Psoas muscle (tissue), 8 donors: ENCODE measurements around the gene SIDT1. TPM values are rescaled to one million over a fixed set of nuclear protein-coding genes. Genes with fewer than 3 reads are reported as not detected.

Experiments used
- ATAC-seq, 4 donors: fragments of 200-7000 bp; cut with Tn5 transposase; one replicate each; pipeline ENCODE4 v1.9.1; 2020; ENCODE audit warnings: moderate library complexity in 3 of 4, mild to moderate bottlenecking in 2 of 4
- DNase-seq, 2 donors: peaks; one replicate each; pipeline ENCODE4 v3.0.0-alpha.2; 2020
- H3K27ac ChIP-seq: fragments of 200-600 bp; one replicate; pipeline ENCODE4 v1.8.0; 2022
- H3K27me3 ChIP-seq, 3 donors: fragments of 200-600 bp in 1 of 3; one replicate each; pipeline versions ENCODE4 v1.6.1 to v1.8.0; 2013 to 2022; ENCODE audit warnings: low read length in 2 of 3, mild to moderate bottlenecking in 2 of 3, moderate library complexity in 1 of 3; ENCODE audit not compliant: insufficient read depth in 3 of 3
- H3K36me3 ChIP-seq, 2 donors: fragments of 200-600 bp in 1 of 2; one replicate each; pipeline versions ENCODE4 v1.6.1 to v1.8.0; 2013 to 2022; ENCODE audit warnings: low read depth in 1 of 2, mild to moderate bottlenecking in 1 of 2, moderate library complexity in 1 of 2; ENCODE audit not compliant: insufficient read depth in 1 of 2
- H3K4me1 ChIP-seq: fragments of 200-600 bp; one replicate; pipeline ENCODE4 v1.8.0; 2022
- H3K4me3 ChIP-seq: fragments of 200-600 bp; one replicate; pipeline ENCODE4 v1.8.0; 2022; ENCODE audit warnings: mild to moderate bottlenecking
- H3K9me3 ChIP-seq: fragments of 200-600 bp; one replicate; pipeline ENCODE4 v1.8.0; 2022
- WGBS, 3 donors: extraction: QIAGEN DNeasy Blood & Tissue Kit; methylation state at CpG; one replicate each; pipeline versions ENCODE4 v1.1.6 to v1.1.7; 2013; 5-methylcytosine and 5-hydroxymethylcytosine counted together
- intact Hi-C, 2 donors: fragments of 100-400 bp; cut with DNase I; formaldehyde crosslinking; loops; one replicate each; pipeline versions ENCODE4 v1.11.0 to v1.14.2; 2022
- long read RNA-seq, 2 donors: library from polyadenylated mRNA; unstranded; transcript quantifications; one replicate each; pipeline ENCODE4 v2.0.0, GENCODE V29; 2021
- polyA plus RNA-seq, 3 donors: library from polyadenylated mRNA; stranded (reverse); fragments of 200-250 nt; gene quantifications; one replicate each; pipeline ENCODE4 v1.2.3, GENCODE V29; 2013
- total RNA-seq, 4 donors: library from RNA; stranded (reverse); fragmentation: NEBNext Ultra II Directional in 2 of 4; extraction: Animal tissue kit (Norgen Biotek cat#: 25700) in 2 of 4; gene quantifications; one replicate each; pipeline versions ENCODE4 v1.2.1 to v1.2.4, GENCODE V29; 2021 to 2023
- TF ChIP-seq, protein P1 (sequence below): fragments of 200-600 bp; IDR thresholded peaks from one replicate; pipeline ENCODE4 v1.8.0; 2022; ENCODE audit warnings: antibody characterized with exemption
- donor health status: healthy with polysubstance abuse.
- donor health status: DM: no; HTN: no; CAD: no; lungs with moderate emphysema.
- donor health status: Bipolar disorder and iron deficiency.
- donor health status: healthy.
- donor health status: DM: yes; HTN: yes; CAD: no.
- donor health status: DM: no; HTN: no; CAD: no.
- donor health status: DM: no; HTN: no; CAD: no.
- donor health status: DM: yes; HTN: yes; CAD: no.

SIDT1 gene
- under 1 TPM; 0.08 to 0.48 (median 0.41) TPM for total RNA-seq
- under 1 TPM in 2 of 3 donors, not detected in 1; 0.14 to 0.29 TPM for polyA plus RNA-seq
- long read RNA-seq, donor 1, result 0 reads
- long read RNA-seq, donor 2, result 0 reads

DNA sequence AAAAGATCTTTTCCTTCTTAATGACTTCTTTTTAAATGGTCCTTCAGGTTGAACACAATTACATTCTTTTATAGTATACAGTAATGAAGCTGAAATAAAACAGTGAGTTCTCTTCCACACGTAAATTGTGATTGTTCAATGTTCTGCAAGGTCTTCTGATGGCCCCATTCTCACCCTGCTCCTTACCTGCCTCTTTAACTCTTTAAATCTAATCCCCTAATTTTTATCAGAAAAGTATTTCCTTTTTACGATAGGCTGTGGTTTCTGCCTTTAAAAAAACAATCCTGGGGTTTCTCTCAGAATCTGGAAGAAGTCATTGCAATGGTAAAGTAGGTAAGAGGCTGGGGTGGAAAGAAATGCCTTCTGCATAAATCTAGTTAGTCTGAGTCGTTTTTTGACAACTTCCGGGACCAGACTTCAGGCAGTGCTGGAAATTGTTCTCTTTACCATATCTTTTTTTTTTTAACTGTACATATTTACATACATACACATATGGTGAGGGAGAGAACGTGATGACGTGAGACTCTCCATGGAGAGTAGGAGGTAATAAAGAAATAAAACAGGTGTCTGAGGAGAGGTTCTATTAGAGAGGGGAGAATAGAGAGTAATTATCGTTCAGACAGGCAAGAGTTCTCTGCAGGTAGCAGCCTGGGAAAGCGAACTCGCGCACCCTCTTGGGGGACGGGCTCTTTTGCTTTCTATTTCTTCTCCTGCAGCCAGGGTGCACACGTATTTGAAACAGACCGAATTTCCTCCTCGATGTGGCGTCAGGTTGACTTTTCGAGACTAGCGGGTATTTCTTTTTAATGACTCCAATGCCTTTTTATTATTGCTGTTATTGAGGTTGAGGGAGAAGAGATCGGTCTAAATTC is at the start of gene SIDT1:
SIDT1 (plus strand) TSS at position 730 of the 872 bp plus-strand sequence. CDS start 467 bp downstream, outside the sequence.
- Histone ChIP-seq H3K9me3 (no peaks in the 10 kb centered on the region), H3K4me3 (peak within 1 kb of the TSS; percentile 68), H3K36me3 (no peaks in the 10 kb centered on the region), H3K27ac (no peak within 1 kb of the TSS), H3K4me1 (peaks cover 5% of the 10 kb centered on the region), H3K27me3 (peaks cover 0 to 35% (median 2%) of the 10 kb centered on the region in 3 donors)
- intact Hi-C loops, result no loop called here
- ATAC-seq, result peak in 3 of 4 donors; percentile 40 to 72 (median 43)
- DNase-seq, result no peak
- TF ChIP-seq, protein P1, sequence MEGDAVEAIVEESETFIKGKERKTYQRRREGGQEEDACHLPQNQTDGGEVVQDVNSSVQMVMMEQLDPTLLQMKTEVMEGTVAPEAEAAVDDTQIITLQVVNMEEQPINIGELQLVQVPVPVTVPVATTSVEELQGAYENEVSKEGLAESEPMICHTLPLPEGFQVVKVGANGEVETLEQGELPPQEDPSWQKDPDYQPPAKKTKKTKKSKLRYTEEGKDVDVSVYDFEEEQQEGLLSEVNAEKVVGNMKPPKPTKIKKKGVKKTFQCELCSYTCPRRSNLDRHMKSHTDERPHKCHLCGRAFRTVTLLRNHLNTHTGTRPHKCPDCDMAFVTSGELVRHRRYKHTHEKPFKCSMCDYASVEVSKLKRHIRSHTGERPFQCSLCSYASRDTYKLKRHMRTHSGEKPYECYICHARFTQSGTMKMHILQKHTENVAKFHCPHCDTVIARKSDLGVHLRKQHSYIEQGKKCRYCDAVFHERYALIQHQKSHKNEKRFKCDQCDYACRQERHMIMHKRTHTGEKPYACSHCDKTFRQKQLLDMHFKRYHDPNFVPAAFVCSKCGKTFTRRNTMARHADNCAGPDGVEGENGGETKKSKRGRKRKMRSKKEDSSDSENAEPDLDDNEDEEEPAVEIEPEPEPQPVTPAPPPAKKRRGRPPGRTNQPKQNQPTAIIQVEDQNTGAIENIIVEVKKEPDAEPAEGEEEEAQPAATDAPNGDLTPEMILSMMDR, result no peak
- whole genome bisulfite sequencing, 3 donors, result 11 to 13% (median 13%) methylated on average over 18 of the region's 18 CpGs

DNA sequence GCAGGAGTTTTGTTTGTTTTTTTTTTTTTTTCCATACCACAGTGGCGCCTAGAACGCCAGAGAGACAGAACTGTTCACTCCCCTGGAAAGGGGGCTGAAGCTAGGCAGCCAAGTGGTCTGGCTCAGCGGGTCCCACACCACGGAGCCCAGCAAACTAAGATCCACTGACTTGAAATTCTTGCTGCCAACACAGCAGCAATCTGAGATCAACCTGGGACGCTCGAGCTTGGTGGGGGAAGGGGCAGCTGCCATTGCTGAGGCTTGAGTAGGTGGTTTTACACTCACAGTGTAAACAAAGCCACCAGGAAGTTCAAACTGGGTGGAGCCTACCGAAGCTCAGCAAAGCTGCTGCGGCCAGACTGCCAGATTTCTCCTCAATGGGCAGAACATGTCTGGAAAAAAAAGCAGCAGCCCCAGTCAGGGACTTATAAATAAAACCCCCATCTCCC is 47.2 kb upstream of the SIDT1 start:
- ATAC-seq (no peak), DNase-seq (no peak)
- intact Hi-C loops, result no loop called here
- Histone ChIP-seq H3K27ac (no peak overlapping the region), H3K27me3 (no peaks in the 10 kb centered on the region), H3K9me3 (no peaks in the 10 kb centered on the region), H3K36me3 (peaks cover 0 to 26% of the 10 kb centered on the region in 2 donors), H3K4me1 (no peaks in the 10 kb centered on the region), H3K4me3 (no peak overlapping the region)
- 90 to 95% (median 95%) methylated on average over 8 of the region's 8 CpGs for WGBS, 3 donors
- TF ChIP-seq, protein P1, result no peak

DNA sequence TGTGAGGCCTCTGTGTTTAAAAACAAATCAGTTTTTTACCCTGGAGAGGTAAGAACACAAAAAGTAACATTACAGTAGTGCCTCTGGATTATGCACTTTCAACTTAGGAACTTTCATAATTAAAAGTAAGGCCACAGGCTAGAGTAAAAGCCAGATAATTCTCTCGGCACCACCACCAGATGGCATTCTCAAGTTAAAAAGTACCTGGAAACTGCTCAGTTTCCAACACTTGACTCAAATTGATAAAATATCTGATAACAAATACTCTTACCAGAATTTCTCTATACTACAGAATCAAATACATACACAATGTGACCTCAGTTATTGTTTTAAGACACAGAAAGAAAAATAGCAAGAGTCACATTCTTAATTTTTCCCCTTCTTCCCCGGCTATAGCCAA is 37.3 kb upstream of the SIDT1 start:
- intact Hi-C loops, result loop anchor here (1.0 to 10.0 kb wide), 4 partner anchors 80 to 247 kb away; no protein-coding TSS in a partner anchor
- H3K27me3 ChIP-seq, result no peaks in the 10 kb centered on the region
- ATAC-seq (peak; percentile 61 to 94 (median 66)), DNase-seq (no peak)
- H3K36me3 ChIP-seq, result peaks cover 0 to 32% of the 10 kb centered on the region in 2 donors
- H3K4me1 ChIP-seq, result no peaks in the 10 kb centered on the region
- no peak overlapping the region for H3K4me3 ChIP-seq
- H3K9me3 ChIP-seq, result no peaks in the 10 kb centered on the region
- TF ChIP-seq, protein P1, result peak; percentile 61
- H3K27ac ChIP-seq, result no peak overlapping the region
- WGBS, 3 donors, result 54 to 68% (median 62%) methylated on average over 2 of the region's 2 CpGs

DNA sequence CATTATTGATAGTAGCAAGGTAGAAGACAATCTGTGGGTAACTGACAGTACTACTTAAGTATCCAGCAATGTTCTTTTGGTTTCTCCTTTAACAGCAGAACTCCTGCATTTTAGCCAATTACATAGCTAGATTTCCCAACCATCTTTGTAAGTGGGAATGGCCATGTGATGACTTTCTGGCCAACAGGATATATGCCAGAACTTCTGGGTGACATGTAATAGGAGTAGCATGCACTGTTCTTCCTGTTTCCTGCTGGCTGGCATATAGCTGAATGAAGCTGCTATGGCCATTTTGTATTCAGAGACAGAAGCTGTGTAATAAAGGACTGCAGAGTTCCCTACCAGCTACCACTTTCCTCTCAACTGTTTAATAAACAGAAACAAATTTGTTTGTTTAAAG is 35.4 kb upstream of the SIDT1 start:
- TF ChIP-seq, protein P1, result no peak
- no peak overlapping the region for H3K27ac ChIP-seq
- H3K9me3 ChIP-seq, result no peaks in the 10 kb centered on the region
- no peak overlapping the region for H3K4me3 ChIP-seq
- H3K27me3 ChIP-seq, result no peaks in the 10 kb centered on the region
- DNase-seq (no peak), ATAC-seq (peak in 2 of 4 donors; percentile 42 to 55)
- H3K4me1 ChIP-seq, result no peaks in the 10 kb centered on the region
- intact Hi-C loops, result loop anchor here (5.0 to 10.0 kb wide), 2 partner anchors 78 to 245 kb away; no protein-coding TSS in a partner anchor
- peaks cover 0 to 31% of the 10 kb centered on the region in 2 donors for H3K36me3 ChIP-seq
